ENCODE measurements around the gene TP53BP1.
A peak's percentile ranks its signal among the peaks of the same experiment; 100 is the strongest.
"Not testable (repeated sequence)": the region's sequence is repeated elsewhere in the genome, so short reads cannot be mapped to it uniquely, and the experiment has no call there.

TP53BP1 gene

GRCh38 chr15:43406808-43407207 lies 86.1 kb downstream of the TP53BP1 start:
- DNase-seq = no peak

GRCh38 chr15:43406189-43406588 lies 86.8 kb downstream of the TP53BP1 start:
- DNase-seq = no peak

GRCh38 chr15:43404130-43404529 lies 88.8 kb downstream of the TP53BP1 start:
- no peak for DNase-seq

- no peak for DNase-seq
Observed at GRCh38 chr15:43403616-43404015, 89.3 kb downstream of the TP53BP1 start.

- DNase-seq = no peak
Observed at GRCh38 chr15:43402255-43402654, 90.7 kb downstream of the TP53BP1 start.

- not testable (repeated sequence) for DNase-seq
Observed at GRCh38 chr15:43393592-43393991, 99.4 kb downstream of the TP53BP1 start.

- no peak for DNase-seq
Observed at GRCh38 chr15:43390723-43391122, 102.2 kb downstream of the TP53BP1 start.

- DNase-seq = no peak
Observed at GRCh38 chr15:43383070-43383469, 109.9 kb downstream of the TP53BP1 start.

GRCh38 chr15:43382310-43382709 lies 110.6 kb downstream of the TP53BP1 start:
- DNase-seq = no peak

GRCh38 chr15:43378601-43379000 lies 114.4 kb downstream of the TP53BP1 start:
- no peak for DNase-seq

- DNase-seq = peak; percentile 34
Observed at GRCh38 chr15:43376017-43376705, 116.8 kb downstream of the TP53BP1 start.

GRCh38 chr15:43370975-43371974 lies 121.7 kb downstream of the TP53BP1 start, which contains the start of the genes TUBGCP4 and ZSCAN29:
TUBGCP4 (plus strand) TSS chr15:43371101; CDS start chr15:43371355, 254 bp downstream.
ZSCAN29 (minus strand) TSS chr15:43371043; CDS start chr15:43369913, 1,130 bp downstream.
- DNase-seq = peak; percentile 80

- no peak for DNase-seq
Observed at GRCh38 chr15:43370310-43370974, 122.5 kb downstream of the TP53BP1 start.

- DNase-seq = no peak
Observed at GRCh38 chr15:43361313-43361903, 131.5 kb downstream of the TP53BP1 start.

GRCh38 chr15:43360821-43361220 lies 132.1 kb downstream of the TP53BP1 start:
- DNase-seq = no peak

Data from stimulated activated CD4-positive, alpha-beta T cell treated with anti-CD3 and anti-CD28 coated beads, Interleukin-4, amount 100 ng/mL, for 24 hours (primary cell).